SU-DHL-6 (cell line): ENCODE measurements around the gene C16orf89.

Experiments
- EZH2phosphoT487 ChIP-seq: fragments of 200-600 bp; sonication (generic), shearing (Covaris generic); conservative IDR thresholded peaks from 2 replicates; pipeline ENCODE4 v1.6.1; 2018; ENCODE audit warnings: mild to moderate bottlenecking, antibody characterized with exemption, low read length, moderate library complexity, mixed read lengths
- TF ChIP-seq, protein P1 (sequence below): fragments of 200-600 bp; sonication (generic); IDR thresholded peaks from one replicate; pipeline ENCODE4 v1.5.1; 2017; ENCODE audit warnings: antibody characterized with exemption, mild to moderate bottlenecking, low read length, moderate library complexity; ENCODE audit not compliant: insufficient read depth, poor library complexity, severe bottlenecking

DNA sequence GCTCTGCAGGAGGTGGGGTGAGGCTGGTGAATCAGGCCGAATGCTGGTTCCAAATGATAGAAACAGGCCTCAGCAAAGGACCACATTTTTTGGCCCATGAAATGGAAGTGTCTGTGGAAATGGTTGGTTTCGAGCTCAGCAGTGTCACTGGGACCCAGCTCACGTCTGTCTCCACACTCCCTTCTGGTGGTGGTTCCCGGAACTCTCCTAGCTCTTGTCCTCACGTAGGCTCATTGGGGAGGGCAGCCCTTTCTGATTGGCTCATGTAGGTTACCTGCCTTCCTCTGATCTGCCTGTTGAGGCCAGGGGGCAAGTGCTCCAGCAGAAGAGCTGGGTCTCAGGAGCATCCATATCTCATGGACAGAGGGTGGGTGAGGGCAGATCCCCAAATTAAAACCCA lies 9.9 kb upstream of the C16orf89 start:
- TF ChIP-seq, protein P1, sequence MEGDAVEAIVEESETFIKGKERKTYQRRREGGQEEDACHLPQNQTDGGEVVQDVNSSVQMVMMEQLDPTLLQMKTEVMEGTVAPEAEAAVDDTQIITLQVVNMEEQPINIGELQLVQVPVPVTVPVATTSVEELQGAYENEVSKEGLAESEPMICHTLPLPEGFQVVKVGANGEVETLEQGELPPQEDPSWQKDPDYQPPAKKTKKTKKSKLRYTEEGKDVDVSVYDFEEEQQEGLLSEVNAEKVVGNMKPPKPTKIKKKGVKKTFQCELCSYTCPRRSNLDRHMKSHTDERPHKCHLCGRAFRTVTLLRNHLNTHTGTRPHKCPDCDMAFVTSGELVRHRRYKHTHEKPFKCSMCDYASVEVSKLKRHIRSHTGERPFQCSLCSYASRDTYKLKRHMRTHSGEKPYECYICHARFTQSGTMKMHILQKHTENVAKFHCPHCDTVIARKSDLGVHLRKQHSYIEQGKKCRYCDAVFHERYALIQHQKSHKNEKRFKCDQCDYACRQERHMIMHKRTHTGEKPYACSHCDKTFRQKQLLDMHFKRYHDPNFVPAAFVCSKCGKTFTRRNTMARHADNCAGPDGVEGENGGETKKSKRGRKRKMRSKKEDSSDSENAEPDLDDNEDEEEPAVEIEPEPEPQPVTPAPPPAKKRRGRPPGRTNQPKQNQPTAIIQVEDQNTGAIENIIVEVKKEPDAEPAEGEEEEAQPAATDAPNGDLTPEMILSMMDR, result no peak
- no peak for TF ChIP-seq EZH2phosphoT487
